K562 (cell line): ENCODE measurements around the gene KCND3. TPM values are rescaled to one million over a fixed set of nuclear protein-coding genes. Genes with fewer than 3 reads are reported as not detected.

Experiments used
- ATAC-seq: fragments of 200-7000 bp; cut with Tn5 transposase; 3 replicates; pipeline ENCODE4 v1.9.1; 2020; ENCODE audit warnings: moderate library complexity
- BruUV-seq: library from RNA; stranded (reverse); fragments of 400-500 nt; replicated peaks from 2 replicates; lab custom pipeline; 2021; lab: Mats Ljungman, UMichigan
- CTCF ChIA-PET: fragments of 300-600 bp; formaldehyde crosslinking; extraction: SDS; loops from one replicate; lab custom pipeline; 2021; ENCODE audit warnings: low intra/inter-chr PET ratio; lab: Yijun Ruan, JAX
- POLR2A ChIA-PET: fragments of 300-600, 350-650 bp; sonication (Branson Sonifier 250); formaldehyde crosslinking; extraction: SDS; loops from one replicate; lab custom pipeline; 2021; ENCODE audit warnings: antibody characterized with exemption, inconsistent platforms; lab: Yijun Ruan, JAX
- DNase-seq, 4 experiments: peaks; one replicate each; pipeline versions ENCODE4 v3.0.0 to v3.0.0-alpha.2; 2011 to 2018; ENCODE audit warnings: low spot score in 3 of 4, mixed read lengths in 3 of 4; ENCODE audit errors: extremely low read depth in 1 of 4
- FAIRE-seq: peaks from 2 replicates; lab custom pipeline; 2011; peaks lifted over from hg19 to GRCh38; lab: Jason Lieb, UNC
- H2AFZ ChIP-seq: 2 replicates; pipeline ENCODE4 v1.6.0; 2011; ENCODE audit warnings: low read depth, low read length, control low read depth, inconsistent platforms
- H3K27ac ChIP-seq: fragments of 200-600 bp; 3 replicates; pipeline ENCODE4 v1.8.0; 2011; ENCODE audit warnings: low read depth, mild to moderate bottlenecking, control low read depth, inconsistent platforms, low read length, moderate library complexity, mixed read lengths; ENCODE audit errors: extremely low read depth
- H3K27me3 ChIP-seq, 2 experiments: fragments of 300-600 bp in 1 of 2; 2 replicates in 1 of 2; 3 replicates in 1 of 2; pipeline versions ENCODE4 v1.6.0 to v1.8.0; 2011; ENCODE audit warnings: inconsistent platforms in 2 of 2, low read length in 2 of 2, mild to moderate bottlenecking in 1 of 2, mixed read lengths in 1 of 2, moderate library complexity in 1 of 2; ENCODE audit not compliant: control insufficient read depth in 2 of 2, insufficient read depth in 2 of 2
- H3K36me3 ChIP-seq: fragments of 300-600 bp; 3 replicates; pipeline ENCODE4 v1.8.0; 2011; ENCODE audit warnings: mild to moderate bottlenecking, low read length, inconsistent platforms; ENCODE audit not compliant: control insufficient read depth, insufficient read depth
- H3K4me1 ChIP-seq, 2 experiments: fragments of 200-600 bp in 1 of 2; replicated peaks in 1 of 2; 2 replicates in 1 of 2; 3 replicates in 1 of 2; pipeline versions ENCODE4 v1.5.1 to v1.8.0; 2011; ENCODE audit warnings: inconsistent platforms in 2 of 2, low read length in 2 of 2, mild to moderate bottlenecking in 1 of 2, mixed read lengths in 1 of 2, moderate library complexity in 1 of 2; ENCODE audit not compliant: control insufficient read depth in 2 of 2, insufficient read depth in 2 of 2
- H3K4me2 ChIP-seq: 2 replicates; pipeline ENCODE4 v1.6.1; 2011; ENCODE audit warnings: low read length, control low read depth, inconsistent platforms, mixed read lengths; ENCODE audit not compliant: insufficient read depth
- H3K4me3 ChIP-seq: fragments of 200-600 bp; sonication (generic), shearing (Covaris generic); 2 replicates; pipeline ENCODE4 v1.5.1; 2016; ENCODE audit warnings: control low read depth, inconsistent platforms
- H3K79me2 ChIP-seq: fragments of 200-600 bp; 3 replicates; pipeline ENCODE4 v1.8.0; 2011; ENCODE audit warnings: low read length, inconsistent platforms; ENCODE audit not compliant: control insufficient read depth, insufficient read depth
- H3K9ac ChIP-seq, 2 experiments: 2 replicates each; pipeline versions ENCODE4 v1.6.0 to v1.6.1; 2011; ENCODE audit warnings: low read depth in 2 of 2, low read length in 2 of 2, control low read depth in 1 of 2, inconsistent platforms in 1 of 2, mild to moderate bottlenecking in 1 of 2, mixed read lengths in 1 of 2; ENCODE audit not compliant: insufficient read depth in 1 of 2
- H3K9me1 ChIP-seq: one replicate; pipeline ENCODE4 v1.6.0; 2011; ENCODE audit warnings: inconsistent platforms, mild to moderate bottlenecking, low read length, moderate library complexity; ENCODE audit not compliant: control insufficient read depth, insufficient read depth
- H3K9me3 ChIP-seq: replicated peaks from 2 replicates; pipeline ENCODE4 v1.5.1; 2011; ENCODE audit warnings: low read depth, low read length, inconsistent platforms; ENCODE audit not compliant: control insufficient read depth, insufficient read depth
- H4K20me1 ChIP-seq: replicated peaks from 2 replicates; pipeline ENCODE4 v1.6.1; 2011; ENCODE audit warnings: low read length, inconsistent platforms, mixed read lengths; ENCODE audit not compliant: control insufficient read depth, insufficient read depth
- ESRRA ChIP-seq: fragments of 450-650 bp; IDR thresholded peaks from 2 replicates; pipeline ENCODE4 v1.6.1; 2014; ENCODE audit warnings: low read depth, mild to moderate bottlenecking, moderate library complexity, borderline replicate concordance
- HINFP ChIP-seq: fragments of 450-650 bp; conservative IDR thresholded peaks from 2 replicates; pipeline ENCODE4 v1.6.1; 2016; ENCODE audit warnings: missing genetic modification characterization, low read depth, mild to moderate bottlenecking, control low read depth, missing compliant biosample characterization
- PCBP1 ChIP-seq: fragments of 200-400 bp; formaldehyde crosslinking; IDR thresholded peaks from 2 replicates; pipeline ENCODE4 v1.6.1; 2018; ENCODE audit warnings: mild to moderate bottlenecking, low read depth, low read length; ENCODE audit not compliant: poor library complexity, severe bottlenecking
- RNF219 ChIP-seq: fragments of 250-450 bp; sonication (Bioruptor Pico); IDR thresholded peaks from 2 replicates; pipeline ENCODE4 v1.5.0; 2022; ENCODE audit warnings: mild to moderate bottlenecking
- SMC3 ChIP-seq: conservative IDR thresholded peaks from 2 replicates; pipeline ENCODE4 v1.6.1; 2011; ENCODE audit warnings: low read depth, low read length, improper control_type of control experiment; ENCODE audit not compliant: insufficient read depth
- SPI1 ChIP-seq: IDR thresholded peaks from 2 replicates; pipeline ENCODE4 v1.6.1; 2011; ENCODE audit warnings: low read depth, low read length, control low read depth, borderline replicate concordance
- ZNF184 ChIP-seq: sonication (generic); formaldehyde crosslinking; IDR thresholded peaks from 2 replicates; pipeline ENCODE4 v1.5.0; 2020; ENCODE audit warnings: missing genetic modification reagents
- ZNF644 ChIP-seq: fragments of 200-800 bp; sonication (Bioruptor generic); IDR thresholded peaks from 2 replicates; pipeline ENCODE4 v1.6.1; 2016; ENCODE audit warnings: low read depth, missing genetic modification characterization, missing compliant biosample characterization
- WGBS: fragments of 100-300 bp; shearing (Covaris generic); methylation state at CpG from one replicate; pipeline ENCODE4 v1.1.6; 2016; ENCODE audit warnings: low coverage, mixed read lengths; ENCODE audit not compliant: insufficient coverage; ENCODE audit errors: missing lambda C conversion rate; 5-methylcytosine and 5-hydroxymethylcytosine counted together
- in situ Hi-C: fragments of 300-500 bp; cut with MboI; formaldehyde crosslinking; loops from 4 replicates; pipeline ENCODE4 v1.15.0; 2018; ENCODE audit warnings: inconsistent platforms, mixed read lengths
- intact Hi-C: fragments of 100-400 bp; cut with micrococcal nuclease; formaldehyde crosslinking; loops from 2 replicates; pipeline ENCODE4 v1.14.2; 2022
- polyA plus RNA-seq, 8 experiments: library from polyadenylated mRNA; depleted of rRNA in 4 of 8; stranded (reverse) in 5 of 8; unstranded in 3 of 8; fragments of >200 nt; fragmentation: Nextera tagmentation in 2 of 8; fragmentation: Illumina TruSeq in 1 of 8; extraction: Ambion mirVana in 2 of 8; extraction: Trizol in 1 of 8; gene quantifications; 2 replicates each; pipeline versions ENCODE4 v1.2.1 to v1.2.3, GENCODE V29; 2011 to 2014; ENCODE audit warnings: inconsistent platforms in 1 of 8, missing spikeins in 1 of 8
- total RNA-seq, 7 experiments: library from RNA; depleted of rRNA in 6 of 7; stranded (reverse); fragments of >200 nt in 6 of 7; fragmentation: Illumina TruSeq in 2 of 7; extraction: Trizol in 2 of 7; gene quantifications; 2 replicates each; pipeline versions ENCODE4 v1.2.1 to v1.2.3, GENCODE V29; 2011 to 2021; ENCODE audit warnings: low replicate concordance in 1 of 7

KCND3 gene
- total and polyA plus RNA-seq, 9 of the 15 experiments (the other 6 are each of a cell fraction or from before 2014, with no cell fraction given) = not detected

DNA sequence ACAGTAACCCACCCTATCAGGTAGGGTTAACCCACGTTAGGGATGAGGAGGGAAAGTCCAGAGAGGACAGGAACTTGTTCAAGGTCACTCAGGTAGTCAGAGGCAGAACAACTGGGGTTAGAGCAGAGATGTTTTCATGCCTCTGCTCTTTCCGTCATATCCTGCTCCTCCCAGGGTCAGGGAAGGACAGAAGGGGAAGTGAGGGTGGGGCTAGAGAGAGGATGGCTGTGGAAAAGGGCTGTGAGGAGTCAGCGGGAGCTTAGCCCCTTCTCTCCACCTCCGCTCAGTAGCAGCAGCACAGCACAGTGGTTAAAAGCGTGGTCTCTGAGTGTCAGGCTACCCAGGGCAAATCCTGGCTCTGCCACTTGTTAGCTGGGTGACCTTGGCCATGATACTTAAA, 197.2 kb downstream of the KCND3 start:
- Histone ChIP-seq H3K9me1 (no peaks in the 10 kb centered on the region), H3K4me1 (no peaks in the 10 kb centered on the region), H3K4me3 (no peak overlapping the region), H3K9ac (no peak overlapping the region), H3K36me3 (no peaks in the 10 kb centered on the region), H3K79me2 (no peaks in the 10 kb centered on the region), H3K27me3 (peaks cover 36% of the 10 kb centered on the region in 2 experiments), H3K4me2 (no peak overlapping the region), H3K9me3 (no peaks in the 10 kb centered on the region), H2AFZ (no peak overlapping the region), H4K20me1 (peaks cover 5% of the 10 kb centered on the region; the same call in 1 of the 2 replicates), H3K27ac (no peak overlapping the region)
- FAIRE-seq (no peak), DNase-seq (no peak), ATAC-seq (peak; percentile 47; the same call in 1 of the 3 replicates)
- ChIA-PET POLR2A (interaction anchor here (0.6 to 0.8 kb wide), 3 partner anchors 28 to 535 kb away, joined by 3 read pairs; no protein-coding TSS in a partner anchor), CTCF (interaction anchor here (0.6 kb wide), 1 partner anchor 545 kb away, joined by 3 read pairs; no protein-coding TSS in a partner anchor)
- in situ Hi-C loops (no loop called here), intact Hi-C loops (no loop called here)
- peak; percentile 22; the same call in 1 of the 2 replicates for TF ChIP-seq ESRRA
- TF ChIP-seq SMC3 = no peak
- TF ChIP-seq SPI1 = peak; percentile 48; the same call in 1 of the 2 replicates
- WGBS = 1% methylated on average over 5 of the region's 5 CpGs
- BruUV-seq = no TSS peak

DNA sequence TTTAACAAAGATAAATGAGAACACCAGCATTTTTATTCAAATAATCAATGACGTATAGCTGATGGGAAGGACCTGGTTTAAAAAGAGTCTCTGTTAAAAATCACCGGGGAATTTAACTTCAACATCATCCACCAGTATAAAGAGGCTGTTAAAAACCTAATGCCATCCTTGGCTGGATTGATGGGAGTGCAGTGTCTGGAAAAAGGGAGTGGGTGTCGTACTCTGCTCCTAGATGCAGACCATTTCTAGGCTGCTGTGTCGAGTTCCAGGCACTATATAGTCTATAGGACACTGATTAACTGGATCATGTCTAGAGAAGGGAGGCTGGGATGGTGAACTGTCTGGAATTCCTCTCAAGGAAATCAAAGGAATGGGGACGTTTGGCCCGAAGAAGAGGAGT, 197.7 kb downstream of the KCND3 start:
- no TSS peak for BruUV-seq
- Histone ChIP-seq H2AFZ (no peak overlapping the region), H3K9me3 (no peaks in the 10 kb centered on the region), H3K79me2 (no peaks in the 10 kb centered on the region), H3K9ac (no peak overlapping the region), H4K20me1 (0 out of 2 replicates have a peak, but pooled peaks cover 5% of the 10 kb centered on the region), H3K27ac (no peak overlapping the region), H3K36me3 (no peaks in the 10 kb centered on the region), H3K4me2 (no peak overlapping the region), H3K4me1 (no peaks in the 10 kb centered on the region), H3K27me3 (peaks cover 32 to 36% of the 10 kb centered on the region in 2 experiments), H3K9me1 (no peaks in the 10 kb centered on the region), H3K4me3 (no peak overlapping the region)
- 0% methylated on average over 6 of the region's 6 CpGs for WGBS
- FAIRE-seq = no peak
- intact Hi-C loops (no loop called here), in situ Hi-C loops (no loop called here)
- no peak for DNase-seq
- ChIA-PET POLR2A (interaction anchor here (0.6 to 0.7 kb wide), 3 partner anchors 284 to 535 kb away, joined by 3 to 4 read pairs (median 3); no protein-coding TSS in a partner anchor), CTCF (interaction anchor here (0.6 kb wide), 1 partner anchor 546 kb away, joined by 3 read pairs; no protein-coding TSS in a partner anchor)
- no peak for ATAC-seq
- no peak for TF ChIP-seq RNF219
- no peak for TF ChIP-seq ZNF644 (tag)
- no peak for TF ChIP-seq ZNF184
- no peak for TF ChIP-seq PCBP1
- TF ChIP-seq HINFP (tag) = no peak
